H1 (cell line): Measurements from ENCODE around the gene IL18BP. TPM values are rescaled to one million over a fixed set of nuclear protein-coding genes. Genes with fewer than 3 reads are reported as not detected.

ENCODE experiments used
- CTCF ChIA-PET: fragments of 300-600 bp; sonication (Branson Sonifier 250); formaldehyde crosslinking; loops from one replicate; lab custom pipeline; 2021; ENCODE audit not compliant: partially characterized antibody; lab: Charles Lee
- POLR2A ChIA-PET: fragments of 300-600 bp; sonication (Branson Sonifier 250); formaldehyde crosslinking; loops from one replicate; lab custom pipeline; 2021; ENCODE audit warnings: inconsistent platforms; ENCODE audit not compliant: partially characterized antibody; lab: Charles Lee
- DNase-seq, 2 experiments: peaks; one replicate each; pipeline versions ENCODE4 v3.0.0 to v3.0.0-alpha.2; 2010 to 2022; ENCODE audit warnings: low spot score in 2 of 2, low read depth in 1 of 2, mixed read lengths in 1 of 2
- FAIRE-seq: peaks from 2 replicates; lab custom pipeline; 2011; peaks lifted over from hg19 to GRCh38; lab: Jason Lieb, UNC
- H2AFZ ChIP-seq: 2 replicates; pipeline ENCODE4 v1.8.1; 2012; ENCODE audit warnings: low read length, inconsistent platforms
- H2AK5ac ChIP-seq: 2 replicates; pipeline ENCODE4 v1.6.1; 2013; ENCODE audit warnings: low read depth, low read length
- H2BK120ac ChIP-seq: replicated peaks from 2 replicates; pipeline ENCODE3; 2013; ENCODE audit warnings: low read depth, low read length, inconsistent platforms
- H2BK12ac ChIP-seq: 2 replicates; pipeline ENCODE4 v1.6.1; 2013; ENCODE audit warnings: low read depth, low read length
- H2BK15ac ChIP-seq: 2 replicates; pipeline ENCODE4 v1.6.1; 2013; ENCODE audit warnings: low read length
- H2BK20ac ChIP-seq: 2 replicates; pipeline ENCODE4 v1.6.1; 2013; ENCODE audit warnings: low read length
- H2BK5ac ChIP-seq: 2 replicates; pipeline ENCODE4 v1.6.1; 2013; ENCODE audit warnings: low read depth, low read length
- H3K14ac ChIP-seq: 2 replicates; pipeline ENCODE4 v1.6.1; 2013; ENCODE audit warnings: inconsistent platforms; ENCODE audit not compliant: insufficient read length
- H3K18ac ChIP-seq: 2 replicates; pipeline ENCODE4 v1.6.1; 2013; ENCODE audit warnings: low read length; ENCODE audit errors: extremely low read depth
- H3K23ac ChIP-seq: 2 replicates; pipeline ENCODE4 v1.6.1; 2013; ENCODE audit warnings: inconsistent platforms; ENCODE audit not compliant: insufficient read length
- H3K23me2 ChIP-seq: 2 replicates; pipeline ENCODE4 v1.6.1; 2013; ENCODE audit warnings: low read depth, low read length
- H3K27ac ChIP-seq: 2 replicates; pipeline ENCODE4 v1.6.1; 2011; ENCODE audit warnings: low read depth, low read length, inconsistent platforms
- H3K27me3 ChIP-seq, 4 experiments: replicated peaks in 1 of 4; 1 replicate in 1 of 4; 2 replicates in 3 of 4; pipeline versions ENCODE4 v1.6.1 to v1.8.1; 2011 to 2013; ENCODE audit warnings: low read length in 3 of 4, mild to moderate bottlenecking in 3 of 4, inconsistent platforms in 2 of 4, mixed read lengths in 2 of 4, moderate library complexity in 1 of 4; ENCODE audit not compliant: control insufficient read depth in 3 of 4, insufficient read depth in 3 of 4; ENCODE audit errors: extremely low read depth in 1 of 4
- H3K36me3 ChIP-seq, 4 experiments: 2 replicates each; pipeline versions ENCODE4 v1.6.1 to v1.8.1; 2011 to 2013; ENCODE audit warnings: mild to moderate bottlenecking in 4 of 4, low read length in 3 of 4, moderate library complexity in 2 of 4, control low read depth in 1 of 4, inconsistent platforms in 1 of 4; ENCODE audit not compliant: insufficient read depth in 4 of 4, control insufficient read depth in 2 of 4
- H3K4ac ChIP-seq: replicated peaks from 2 replicates; pipeline ENCODE3; 2013; ENCODE audit warnings: low read length, low read depth, mixed read lengths, inconsistent platforms; ENCODE audit not compliant: insufficient read length
- H3K4me1 ChIP-seq, 4 experiments: replicated peaks in 1 of 4; 1 replicate in 1 of 4; 2 replicates in 3 of 4; pipeline versions ENCODE4 v1.6.1 to v1.8.1; 2011 to 2013; ENCODE audit warnings: low read length in 3 of 4, inconsistent platforms in 2 of 4, mixed read lengths in 1 of 4; ENCODE audit not compliant: insufficient read depth in 4 of 4, control insufficient read depth in 3 of 4
- H3K4me2 ChIP-seq, 2 experiments: 2 replicates each; pipeline versions ENCODE4 v1.6.1 to v1.8.1; 2011 to 2013; ENCODE audit warnings: low read depth in 2 of 2, low read length in 2 of 2, control low read depth in 1 of 2, inconsistent platforms in 1 of 2, mild to moderate bottlenecking in 1 of 2; ENCODE audit not compliant: insufficient read depth in 1 of 2
- H3K4me3 ChIP-seq, 4 experiments: fragments of 200-600, 300-600 bp in 1 of 4; sonication (generic), shearing (Covaris generic), sonication (Bioruptor Twin) in 1 of 4; 2 replicates each; pipeline versions ENCODE4 v1.5.1 to v1.8.1; 2011 to 2016; ENCODE audit warnings: low read length in 4 of 4, low read depth in 3 of 4, control low read depth in 2 of 4, inconsistent platforms in 2 of 4, mild to moderate bottlenecking in 2 of 4, mixed read lengths in 1 of 4, moderate library complexity in 1 of 4; ENCODE audit not compliant: insufficient read depth in 2 of 4; ENCODE audit errors: extremely low read depth in 1 of 4
- H3K56ac ChIP-seq: replicated peaks from 2 replicates; pipeline ENCODE3; 2013; ENCODE audit warnings: low read depth, mild to moderate bottlenecking, mixed read lengths, low read length, inconsistent platforms; ENCODE audit not compliant: insufficient read length
- H3K79me1 ChIP-seq: 2 replicates; pipeline ENCODE4 v1.6.1; 2013; ENCODE audit warnings: low read depth, low read length, control low read depth
- H3K79me2 ChIP-seq, 2 experiments: 2 replicates each; pipeline versions ENCODE4 v1.6.1 to v1.8.1; 2012 to 2013; ENCODE audit warnings: low read length in 2 of 2, mild to moderate bottlenecking in 2 of 2, inconsistent platforms in 1 of 2; ENCODE audit not compliant: insufficient read depth in 2 of 2, control insufficient read depth in 1 of 2
- H3K9ac ChIP-seq, 4 experiments: replicated peaks in 1 of 4; 1 replicate in 1 of 4; 2 replicates in 3 of 4; pipeline versions ENCODE4 v1.6.1 to v1.8.1; 2011 to 2013; ENCODE audit warnings: low read depth in 3 of 4, low read length in 3 of 4, control low read depth in 2 of 4, mild to moderate bottlenecking in 2 of 4, moderate library complexity in 2 of 4, inconsistent platforms in 1 of 4; ENCODE audit errors: extremely low read depth in 1 of 4
- H3K9me3 ChIP-seq, 2 experiments: 2 replicates each; pipeline versions ENCODE4 v1.6.1 to v1.8.1; 2012 to 2013; ENCODE audit warnings: mild to moderate bottlenecking in 2 of 2, moderate library complexity in 2 of 2, control low read depth in 1 of 2, inconsistent platforms in 1 of 2, low read depth in 1 of 2, low read length in 1 of 2, mixed read lengths in 1 of 2; ENCODE audit not compliant: insufficient read depth in 2 of 2
- H4K20me1 ChIP-seq, 2 experiments: replicated peaks in 1 of 2; 2 replicates each; pipeline versions ENCODE3 to v1.8.1; 2011 to 2013; ENCODE audit warnings: inconsistent platforms in 2 of 2, low read length in 2 of 2, mild to moderate bottlenecking in 1 of 2; ENCODE audit not compliant: insufficient read depth in 2 of 2, control insufficient read depth in 1 of 2
- H4K5ac ChIP-seq: 2 replicates; pipeline ENCODE4 v1.6.1; 2013; ENCODE audit warnings: low read length, low read depth, mixed read lengths, inconsistent platforms; ENCODE audit not compliant: insufficient read length
- H4K8ac ChIP-seq: 2 replicates; pipeline ENCODE4 v1.8.0; 2013; ENCODE audit warnings: mild to moderate bottlenecking, moderate library complexity, low read length, inconsistent platforms; ENCODE audit not compliant: insufficient read depth; ENCODE audit errors: extremely low read depth
- H4K91ac ChIP-seq: replicated peaks from 2 replicates; pipeline ENCODE3; 2013; ENCODE audit warnings: low read length, mixed read lengths, inconsistent platforms; ENCODE audit not compliant: insufficient read length
- HDAC2 ChIP-seq, 2 experiments: fragments of 300-600 bp in 1 of 2; sonication (generic) in 1 of 2; IDR thresholded peaks; 2 replicates each; pipeline ENCODE4 v1.6.1; 2011 to 2012; ENCODE audit warnings: low read depth in 2 of 2, low read length in 2 of 2, mild to moderate bottlenecking in 2 of 2, moderate library complexity in 2 of 2, borderline replicate concordance in 1 of 2, inconsistent platforms in 1 of 2
- POLR2A ChIP-seq, 2 experiments: IDR thresholded peaks; 1 replicate in 1 of 2; 2 replicates in 1 of 2; pipeline ENCODE4 v1.6.1; 2011; ENCODE audit warnings: low read depth in 2 of 2, low read length in 2 of 2, mild to moderate bottlenecking in 2 of 2; ENCODE audit errors: control extremely low read depth in 1 of 2
- POLR2AphosphoS5 ChIP-seq: IDR thresholded peaks from 2 replicates; pipeline ENCODE4 v1.6.1; 2011; ENCODE audit warnings: low read depth, low read length
- RXRA ChIP-seq: IDR thresholded peaks from 2 replicates; pipeline ENCODE4 v1.6.1; 2011; ENCODE audit warnings: low read depth, mild to moderate bottlenecking, low read length, moderate library complexity; ENCODE audit not compliant: insufficient read depth
- WGBS, 2 experiments: shearing (Covaris generic) in 1 of 2; methylation state at CpG; one replicate each; pipeline versions ENCODE4 v1.1.6 to v1.1.7; 2013 to 2015; ENCODE audit warnings: low lambda C conversion rate in 2 of 2, mixed read lengths in 2 of 2, inconsistent platforms in 1 of 2, low coverage in 1 of 2, missing lambda C conversion rate in 1 of 2; ENCODE audit not compliant: insufficient replicate concordance in 2 of 2, insufficient coverage in 1 of 2, insufficient read length in 1 of 2; ENCODE audit errors: extremely low coverage in 1 of 2, missing lambda C conversion rate in 1 of 2; 5-methylcytosine and 5-hydroxymethylcytosine counted together
- polyA plus RNA-seq, 7 experiments: library from polyadenylated mRNA; depleted of rRNA in 3 of 7; stranded (reverse) in 5 of 7; unstranded in 2 of 7; fragments of >200 nt in 5 of 7; fragments of 200-250 nt in 2 of 7; gene quantifications; 1 replicate in 5 of 7; 2 replicates in 1 of 7; 4 replicates in 1 of 7; pipeline versions ENCODE4 v1.2.1 to v1.2.3, GENCODE V29; 2011 to 2013; ENCODE audit warnings: missing spikeins in 2 of 7, mixed read lengths in 2 of 7
- total RNA-seq: library from RNA; stranded (reverse); fragmentation: NEBNext Ultra II Directional; extraction: Animal tissue kit (Norgen Biotek cat#: 25700); gene quantifications from 2 replicates; pipeline ENCODE4 v1.2.1, GENCODE V29; 2021

The IL18BP gene
- total and polyA plus RNA-seq, 2 of the 8 experiments (the other 6 are each of a cell fraction or from before 2014, with no cell fraction given) = 9.8 to 17.0 TPM

DNA sequence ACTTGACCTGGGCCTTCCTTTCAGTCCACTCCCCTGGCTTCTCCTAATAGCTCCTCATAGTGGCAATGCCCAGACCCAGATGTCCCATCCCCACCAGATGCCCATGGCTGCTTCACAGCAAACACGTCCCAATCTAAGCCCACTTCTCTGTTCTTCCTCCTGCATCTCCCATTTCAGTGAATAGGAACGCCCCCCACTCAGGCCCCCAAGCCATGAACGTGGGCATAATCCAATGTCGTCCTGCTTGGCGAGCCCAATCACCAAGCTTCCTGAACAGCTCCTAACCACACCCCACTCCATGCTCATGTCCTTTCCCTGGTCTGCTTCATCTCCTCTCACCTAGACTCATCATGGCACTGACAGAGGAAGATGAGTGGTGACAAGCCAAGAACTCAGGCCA, 8.9 kb downstream of the IL18BP start:
- Histone ChIP-seq H2BK120ac (no peak overlapping the region), H3K23me2 (no peaks in the 10 kb centered on the region), H3K79me2 (no peaks in the 10 kb centered on the region), H2BK15ac (no peak overlapping the region), H3K4me1 (no peaks in the 10 kb centered on the region), H3K4me3 (no peak overlapping the region), H3K9me3 (no peaks in the 10 kb centered on the region), H4K8ac (no peak overlapping the region), H3K56ac (no peak overlapping the region), H2AK5ac (no peak overlapping the region), H3K79me1 (no peaks in the 10 kb centered on the region; the same call in 1 of the 2 replicates), H2BK5ac (no peak overlapping the region), H3K27me3 (no peaks in the 10 kb centered on the region), H3K4me2 (no peak overlapping the region)
- 84% methylated on average over 5 of the region's 5 CpGs; no CpG with 5 or more reads in 1 of the 2 experiments for WGBS, 2 experiments
- ChIA-PET CTCF (interaction anchor here (1.1 to 3.2 kb wide), 6 partner anchors 9 to 423 kb away, joined by 3 to 17 read pairs (median 3); partner anchors contain the start of gene IL18BP), POLR2A (interaction anchor here (0.6 to 2.0 kb wide), 5 partner anchors 9 to 232 kb away, joined by 3 to 6 read pairs (median 3); partner anchors contain the start of gene IL18BP)
- FAIRE-seq = no peak
- TF ChIP-seq HDAC2 (IDR thresholded peaks at IDR 0.05; ENCODE audit: borderline replicate concordance in 1 of 2, low read depth in 2 of 2, low read length in 2 of 2) (no peak), RXRA (no peak), POLR2AphosphoS5 (peak; percentile 31; the same call in 1 of the 2 replicates), POLR2A (IDR thresholded peaks at IDR 0.05; ENCODE audit: control extremely low read depth in 1 of 2, low read depth in 2 of 2, low read length in 2 of 2) (peak in 1 of 2 experiments; percentile 32; a peak in 2 of 3 replicates)
- TF ChIP-seq, all 59 proteins: peak for 2
- no peak overlapping the region for H3K27ac ChIP-seq
- H3K36me3 ChIP-seq = peaks cover 47 to 89% (median 76%) of the 10 kb centered on the region in 4 experiments
- no peak overlapping the region for H3K9ac ChIP-seq
- peaks cover 33 to 42% of the 10 kb centered on the region in 2 experiments for H4K20me1 ChIP-seq
- H3K18ac ChIP-seq = no peak overlapping the region
- no peak overlapping the region for H2BK20ac ChIP-seq
- no peak overlapping the region for H2AFZ ChIP-seq
- no peak overlapping the region for H3K14ac ChIP-seq
- no peak overlapping the region for H4K5ac ChIP-seq
- no peak overlapping the region for H3K23ac ChIP-seq
- no peak overlapping the region for H4K91ac ChIP-seq
- H3K4ac ChIP-seq = no peak overlapping the region
- DNase-seq = no peak
- H2BK12ac ChIP-seq = no peak overlapping the region
